Amniotic epithelial cell (primary cell): ENCODE results near the gene CLDN34.
A peak's percentile ranks its signal among the peaks of the same experiment; 100 is the strongest.

Experiments used
- DNase-seq: peaks from one replicate; pipeline ENCODE4 v3.0.0-alpha.2; 2010; ENCODE audit warnings: low read depth

CLDN34 gene

GRCh38 chrX:9980927-9981326 is 13.8 kb downstream of the CLDN34 start:
- no peak for DNase-seq

- DNase-seq = no peak
Observed at GRCh38 chrX:9983441-9983840, 16.3 kb downstream of the CLDN34 start.

GRCh38 chrX:9983846-9984245 is 16.7 kb downstream of the CLDN34 start:
- DNase-seq = no peak

GRCh38 chrX:9988762-9989161 is 21.6 kb downstream of the CLDN34 start:
- no peak for DNase-seq

- DNase-seq = no peak
Observed at GRCh38 chrX:9992061-9992460, 24.9 kb downstream of the CLDN34 start.

GRCh38 chrX:9992724-9993123 is 25.6 kb downstream of the CLDN34 start:
- DNase-seq = no peak

GRCh38 chrX:9995855-9996339 is 28.7 kb downstream of the CLDN34 start:
- peak; percentile 74 for DNase-seq

- no peak for DNase-seq
Observed at GRCh38 chrX:9997041-9997440, 29.9 kb downstream of the CLDN34 start.

GRCh38 chrX:9997524-9997923 is 30.4 kb downstream of the CLDN34 start:
- DNase-seq = no peak

- no peak for DNase-seq
Observed at GRCh38 chrX:10001496-10001895, 34.3 kb downstream of the CLDN34 start.

- DNase-seq = no peak
Observed at GRCh38 chrX:10004832-10005475, 37.8 kb downstream of the CLDN34 start.

- peak; percentile 65 for DNase-seq
Observed at GRCh38 chrX:10006086-10006485, 38.9 kb downstream of the CLDN34 start.

GRCh38 chrX:10006770-10007169 is 39.6 kb downstream of the CLDN34 start:
- DNase-seq = no peak

- peak; percentile 42 for DNase-seq
Observed at GRCh38 chrX:10007621-10008020, 40.5 kb downstream of the CLDN34 start.

- peak; percentile 80 for DNase-seq
Observed at GRCh38 chrX:10008483-10009056, 41.4 kb downstream of the CLDN34 start.

- no peak for DNase-seq
Observed at GRCh38 chrX:10009741-10010140, 42.6 kb downstream of the CLDN34 start.

GRCh38 chrX:10010686-10011085 is 43.5 kb downstream of the CLDN34 start:
- peak; percentile 77 for DNase-seq

GRCh38 chrX:10011261-10011931 is 44.2 kb downstream of the CLDN34 start:
- no peak for DNase-seq

GRCh38 chrX:10011991-10012390 is 44.8 kb downstream of the CLDN34 start:
- DNase-seq = no peak

GRCh38 chrX:10014462-10015354 is 47.5 kb downstream of the CLDN34 start:
- DNase-seq = peak; percentile 87

GRCh38 chrX:10015355-10015722 is 48.2 kb downstream of the CLDN34 start:
- no peak for DNase-seq

- no peak for DNase-seq
Observed at GRCh38 chrX:10015723-10016518, 48.8 kb downstream of the CLDN34 start.
